ENCODE data around the gene SMAD5.

Gene SMAD5

DNA sequence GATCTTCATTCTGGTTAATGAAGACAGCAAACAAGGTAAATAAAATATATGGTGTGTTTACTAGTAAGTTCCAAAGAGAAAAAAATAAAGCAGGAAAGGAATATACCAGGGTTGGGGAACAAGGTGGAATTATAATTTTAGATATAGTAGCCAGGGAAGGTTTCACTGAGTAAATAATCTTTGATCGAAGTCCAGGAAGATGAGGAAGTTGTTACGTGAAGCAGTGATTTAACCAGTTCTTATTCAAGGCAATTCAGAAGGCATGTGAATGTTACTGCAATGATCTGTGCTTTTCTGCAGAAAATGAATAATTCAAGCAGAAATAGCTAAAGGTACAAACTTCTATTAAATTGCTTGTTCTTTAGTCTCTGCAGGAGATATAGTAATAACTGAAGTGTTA, 54.2 kb downstream of the SMAD5 start:
- no peak overlapping the region for H3K4me3 ChIP-seq
- no peak for DNase-seq
- H3K4me1 ChIP-seq, result peaks cover 0 to 10% (median 5%) of the 10 kb centered on the region in 4 donors
- no peak overlapping the region for H3K27ac ChIP-seq
- H3K27me3 ChIP-seq, result peaks cover 0 to 11% of the 10 kb centered on the region in 2 donors
- TF ChIP-seq, protein P1, sequence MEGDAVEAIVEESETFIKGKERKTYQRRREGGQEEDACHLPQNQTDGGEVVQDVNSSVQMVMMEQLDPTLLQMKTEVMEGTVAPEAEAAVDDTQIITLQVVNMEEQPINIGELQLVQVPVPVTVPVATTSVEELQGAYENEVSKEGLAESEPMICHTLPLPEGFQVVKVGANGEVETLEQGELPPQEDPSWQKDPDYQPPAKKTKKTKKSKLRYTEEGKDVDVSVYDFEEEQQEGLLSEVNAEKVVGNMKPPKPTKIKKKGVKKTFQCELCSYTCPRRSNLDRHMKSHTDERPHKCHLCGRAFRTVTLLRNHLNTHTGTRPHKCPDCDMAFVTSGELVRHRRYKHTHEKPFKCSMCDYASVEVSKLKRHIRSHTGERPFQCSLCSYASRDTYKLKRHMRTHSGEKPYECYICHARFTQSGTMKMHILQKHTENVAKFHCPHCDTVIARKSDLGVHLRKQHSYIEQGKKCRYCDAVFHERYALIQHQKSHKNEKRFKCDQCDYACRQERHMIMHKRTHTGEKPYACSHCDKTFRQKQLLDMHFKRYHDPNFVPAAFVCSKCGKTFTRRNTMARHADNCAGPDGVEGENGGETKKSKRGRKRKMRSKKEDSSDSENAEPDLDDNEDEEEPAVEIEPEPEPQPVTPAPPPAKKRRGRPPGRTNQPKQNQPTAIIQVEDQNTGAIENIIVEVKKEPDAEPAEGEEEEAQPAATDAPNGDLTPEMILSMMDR (IDR thresholded peaks at IDR 0.05), result no peak
- intact Hi-C loops (cut with DNase I; ENCODE audit: low total_unique reads), result no loop called here
- peaks cover 6 to 31% (median 27%) of the 10 kb centered on the region in 3 donors for H3K36me3 ChIP-seq
- no peaks in the 10 kb centered on the region for H3K9me3 ChIP-seq

DNA sequence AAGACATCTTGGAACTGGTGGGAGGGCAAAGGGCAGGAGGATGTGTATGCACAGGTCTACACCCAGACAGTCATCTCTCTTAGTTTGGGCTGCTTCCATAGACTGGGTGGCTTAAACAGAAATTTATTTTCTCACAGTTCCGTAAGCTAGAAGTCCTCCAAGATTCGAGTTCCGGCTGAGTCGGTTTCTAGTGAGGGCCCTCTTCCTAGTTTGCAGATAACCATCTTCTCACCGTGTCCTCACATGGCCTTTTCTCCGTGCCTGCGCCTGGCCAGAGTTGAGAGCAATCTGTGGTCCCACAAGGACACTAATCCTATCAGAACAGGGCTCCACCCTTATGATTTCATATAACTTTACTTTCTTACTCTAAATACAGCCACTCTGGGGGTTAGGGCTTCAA, 56.2 kb downstream of the SMAD5 start:
- intact Hi-C loops (cut with DNase I; ENCODE audit: low total_unique reads), result no loop called here
- DNase-seq, result no peak
- TF ChIP-seq, protein P1 (IDR thresholded peaks at IDR 0.05), result no peak
- Histone ChIP-seq H3K4me3 (no peak overlapping the region), H3K27me3 (peaks cover 0 to 22% of the 10 kb centered on the region in 2 donors), H3K27ac (no peak overlapping the region), H3K9me3 (no peaks in the 10 kb centered on the region), H3K4me1 (peaks cover 0 to 24% (median 18%) of the 10 kb centered on the region in 4 donors), H3K36me3 (peaks cover 6 to 31% (median 23%) of the 10 kb centered on the region in 3 donors)

DNA sequence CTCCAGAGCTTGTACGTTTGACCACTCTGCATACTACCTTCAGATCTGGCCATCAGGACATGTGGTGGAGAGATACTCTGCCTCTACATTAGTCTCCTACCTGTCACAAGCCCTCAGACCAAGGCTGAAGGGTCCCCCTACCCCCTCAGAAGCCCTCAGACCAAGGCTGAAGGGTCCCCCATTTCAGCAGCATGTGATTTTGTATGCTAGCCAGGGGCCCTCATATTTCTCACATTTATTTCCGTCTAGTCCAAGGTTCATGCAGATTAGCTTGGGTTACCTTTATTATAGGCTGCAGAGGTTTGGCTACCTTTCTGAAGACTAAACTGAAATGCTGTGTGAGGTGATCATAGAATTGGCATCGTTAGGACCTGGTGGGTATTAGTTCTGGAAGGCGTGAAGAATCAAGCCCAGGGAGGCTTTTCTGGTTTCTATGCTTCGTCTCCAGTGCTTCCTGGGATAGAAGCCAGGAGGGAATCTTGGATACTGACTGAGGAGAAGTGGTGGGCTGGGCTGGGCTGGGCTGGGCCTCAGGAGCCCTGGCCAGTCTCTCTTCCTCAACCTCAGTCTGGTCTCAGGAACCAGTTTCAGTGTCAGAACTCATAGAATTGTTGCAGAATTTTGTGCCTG, 57.6 kb downstream of the SMAD5 start:
- Histone ChIP-seq H3K4me3 (no peak overlapping the region), H3K27ac (no peak overlapping the region), H3K9me3 (no peaks in the 10 kb centered on the region), H3K27me3 (peaks cover 0 to 22% of the 10 kb centered on the region in 2 donors), H3K4me1 (peaks cover 0 to 24% (median 18%) of the 10 kb centered on the region in 4 donors), H3K36me3 (peaks cover 6 to 31% (median 23%) of the 10 kb centered on the region in 3 donors)
- intact Hi-C loops (cut with DNase I; ENCODE audit: low total_unique reads), result loop anchor here (10.0 kb wide), 1 partner anchor 55 kb away; the partner anchor contains the start of gene SMAD5
- TF ChIP-seq, protein P1 (IDR thresholded peaks at IDR 0.05), result no peak
- DNase-seq, result no peak

DNA sequence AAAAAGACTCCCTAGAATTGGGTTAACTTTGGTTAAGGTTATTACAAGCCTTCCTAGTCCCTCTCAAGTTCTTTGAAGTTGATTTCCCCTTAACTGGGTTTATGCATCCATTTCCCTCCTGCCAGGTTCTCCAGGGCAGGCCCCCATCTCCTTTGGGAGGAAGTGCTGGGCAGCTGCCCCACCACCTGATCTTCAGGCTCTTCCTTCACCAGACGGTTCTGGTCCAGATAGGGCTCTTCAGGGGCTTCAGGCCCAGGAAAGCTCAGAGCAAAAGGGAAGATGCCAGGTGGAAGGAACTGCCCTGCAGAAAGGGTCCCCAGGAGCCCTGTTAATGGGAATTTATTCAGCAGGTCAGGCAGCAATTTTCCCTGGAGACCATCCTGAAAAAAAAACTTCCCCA, 58.3 kb downstream of the SMAD5 start:
- no peak overlapping the region for H3K4me3 ChIP-seq
- peaks cover 0 to 22% of the 10 kb centered on the region in 2 donors for H3K27me3 ChIP-seq
- H3K36me3 ChIP-seq, result peaks cover 6 to 31% (median 23%) of the 10 kb centered on the region in 3 donors

DNA sequence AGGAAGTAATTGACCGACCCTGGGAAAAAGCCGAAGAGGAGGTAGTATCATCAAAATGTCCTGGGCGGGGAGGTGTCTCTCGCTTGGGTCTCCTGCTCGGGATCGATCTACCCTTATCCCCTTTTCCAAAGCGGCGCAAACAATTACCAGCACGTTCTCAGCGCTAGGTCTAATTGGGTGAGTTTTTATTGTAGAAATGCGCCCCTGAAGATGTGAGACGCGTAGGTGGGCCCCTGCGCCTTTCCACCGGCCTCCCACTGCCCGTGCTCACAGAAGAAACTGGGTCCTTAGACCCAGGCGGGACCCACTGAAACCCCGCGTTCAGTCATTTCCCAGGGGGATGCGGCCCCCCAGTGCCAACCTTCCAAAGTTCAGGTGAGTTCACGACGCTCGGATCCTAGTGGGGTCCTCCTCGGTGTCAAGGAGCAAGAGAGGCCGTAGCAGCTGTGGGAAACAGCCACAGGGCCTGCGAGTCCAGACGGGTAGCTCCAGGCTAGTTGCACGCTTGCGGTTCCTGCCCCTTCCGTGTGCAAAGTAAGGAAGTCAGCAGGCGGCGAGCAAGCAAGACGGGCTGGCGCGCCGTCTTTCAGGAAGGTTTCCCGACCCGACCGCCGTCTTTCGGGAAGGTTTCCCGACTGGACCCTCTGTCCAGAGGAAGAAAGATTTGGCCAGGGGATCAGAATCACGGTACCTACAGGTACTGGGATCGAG, 58.8 kb downstream of the SMAD5 start:
- no peak overlapping the region for H3K27ac ChIP-seq
- H3K27me3 ChIP-seq, result peaks cover 0 to 22% of the 10 kb centered on the region in 2 donors
- no peak for DNase-seq
- TF ChIP-seq, protein P1 (IDR thresholded peaks at IDR 0.05), result no peak
- intact Hi-C loops (cut with DNase I; ENCODE audit: low total_unique reads), result loop anchor here (10.0 kb wide), 1 partner anchor 57 kb away; the partner anchor contains the start of gene SMAD5
- H3K4me1 ChIP-seq, result peaks cover 0 to 35% (median 21%) of the 10 kb centered on the region in 4 donors
- peaks cover 6 to 26% (median 23%) of the 10 kb centered on the region in 3 donors for H3K36me3 ChIP-seq
- H3K9me3 ChIP-seq, result no peaks in the 10 kb centered on the region
- peak overlapping the region; percentile 43 to 55 for H3K4me3 ChIP-seq

More for the DNA sequence above, 58.3 kb downstream of the SMAD5 start:
- no peak overlapping the region for H3K27ac ChIP-seq
- intact Hi-C loops (cut with DNase I; ENCODE audit: low total_unique reads), result loop anchor here (10.0 kb wide), 1 partner anchor 56 kb away; the partner anchor contains the start of gene SMAD5
- H3K4me1 ChIP-seq, result peaks cover 0 to 30% (median 18%) of the 10 kb centered on the region in 4 donors
- DNase-seq, result no peak
- H3K9me3 ChIP-seq, result no peaks in the 10 kb centered on the region
- TF ChIP-seq, protein P1 (IDR thresholded peaks at IDR 0.05), result no peak

All from tibial artery (tissue), 4 donors.